Measurements from ENCODE around the gene GNL2.

GNL2 gene

DNA sequence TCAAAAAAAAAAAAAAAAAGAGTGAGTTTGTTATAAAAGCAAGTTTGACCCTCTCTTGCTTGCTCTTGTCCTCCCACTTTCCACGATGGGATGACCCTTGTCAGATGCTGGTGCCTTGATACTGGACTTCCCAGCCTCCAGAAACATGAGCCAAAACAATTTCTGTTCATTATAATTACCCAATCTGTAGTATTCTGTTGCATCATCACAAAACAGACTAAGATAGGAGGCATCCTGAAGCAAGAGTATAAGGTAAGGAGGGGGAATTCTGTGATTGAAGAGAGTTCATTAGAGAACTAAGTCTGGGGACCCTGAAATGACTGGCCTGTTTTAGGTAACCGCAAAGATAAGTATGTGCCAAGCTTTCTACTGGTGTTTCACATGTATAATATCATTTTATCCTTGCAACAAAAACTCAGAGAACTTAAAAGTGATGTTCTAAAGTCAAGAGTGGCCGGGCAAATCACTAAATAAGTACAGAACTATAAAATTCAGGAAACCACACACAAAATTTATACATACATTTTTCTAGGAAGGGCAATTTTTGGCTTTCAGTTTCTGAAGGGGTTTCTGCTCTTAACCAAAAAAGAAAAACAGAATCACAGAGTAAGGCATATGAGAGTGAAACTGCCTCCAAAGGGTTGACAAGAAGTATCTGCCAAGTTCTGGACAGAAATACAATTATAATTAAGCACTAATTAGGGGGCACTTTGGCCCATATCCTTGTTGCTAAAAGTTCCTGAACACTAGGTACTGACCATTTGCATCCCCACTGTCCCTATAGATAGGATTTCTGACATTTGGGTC lies 25.0 kb downstream of the GNL2 start:
- Mint-ChIP-seq H3K27me3 (ENCODE audit: low read depth) (no peaks in the 10 kb centered on the region), H3K4me3 (no peak overlapping the region), H3K4me1 (no peaks in the 10 kb centered on the region), H3K27ac (no peak overlapping the region), H3K36me3 (ENCODE audit: low read depth) (peaks cover 87% of the 10 kb centered on the region), H3K9me3 (no peaks in the 10 kb centered on the region)
- TF ChIP-seq CTCF (IDR thresholded peaks at IDR 0.05; ENCODE audit: unreplicated experiment in 3 of 3) = no peak

DNA sequence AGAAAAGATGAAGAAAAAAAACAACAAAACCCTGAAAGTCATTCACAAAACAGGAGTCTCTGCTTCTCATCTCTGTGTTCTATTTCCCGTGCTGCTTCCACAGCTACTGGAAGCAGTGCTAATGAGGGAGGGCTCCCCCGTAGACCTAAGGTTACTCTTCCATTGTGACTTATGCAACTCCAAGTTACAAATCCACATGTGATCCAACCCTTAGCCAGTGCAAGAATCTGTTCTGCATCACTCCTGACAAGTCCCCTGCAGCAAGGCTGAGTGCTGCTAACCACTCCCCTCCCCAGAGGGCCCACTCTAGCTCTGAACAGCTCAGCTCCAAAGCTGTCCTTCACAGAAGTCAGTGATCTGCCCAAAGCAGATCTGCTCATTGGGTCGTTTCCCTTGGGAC lies 28.7 kb downstream of the GNL2 start:
- TF ChIP-seq CTCF (IDR thresholded peaks at IDR 0.05; ENCODE audit: unreplicated experiment in 3 of 3) = no peak
- H3K9me3 Mint-ChIP-seq = no peaks in the 10 kb centered on the region
- H3K27me3 Mint-ChIP-seq (ENCODE audit: low read depth) = no peaks in the 10 kb centered on the region
- peaks cover 72% of the 10 kb centered on the region for H3K36me3 Mint-ChIP-seq (ENCODE audit: low read depth)
- no peaks in the 10 kb centered on the region for H3K4me1 Mint-ChIP-seq
- no peak overlapping the region for H3K27ac Mint-ChIP-seq
- no peak overlapping the region for H3K4me3 Mint-ChIP-seq

GRCh38 chr1:37564892-37565291 lies 30.8 kb downstream of the GNL2 start:
- Mint-ChIP-seq H3K4me1 (peaks cover 12% of the 10 kb centered on the region), H3K27ac (no peak overlapping the region), H3K9me3 (no peaks in the 10 kb centered on the region), H3K27me3 (ENCODE audit: low read depth) (no peaks in the 10 kb centered on the region), H3K36me3 (ENCODE audit: low read depth) (peaks cover 68% of the 10 kb centered on the region), H3K4me3 (no peak overlapping the region)
- TF ChIP-seq CTCF (IDR thresholded peaks at IDR 0.05; ENCODE audit: unreplicated experiment in 3 of 3) = no peak

- peaks cover 49% of the 10 kb centered on the region for H3K36me3 Mint-ChIP-seq (ENCODE audit: low read depth)
- H3K27ac Mint-ChIP-seq = no peak overlapping the region
- no peaks in the 10 kb centered on the region for H3K27me3 Mint-ChIP-seq (ENCODE audit: low read depth)
- H3K9me3 Mint-ChIP-seq = no peaks in the 10 kb centered on the region
- no peak for TF ChIP-seq CTCF (IDR thresholded peaks at IDR 0.05; ENCODE audit: unreplicated experiment in 3 of 3)
- no peak overlapping the region for H3K4me3 Mint-ChIP-seq
- peaks cover 27% of the 10 kb centered on the region for H3K4me1 Mint-ChIP-seq
These were observed 32.8 kb downstream of the GNL2 start for GRCh38 chr1:37562984-37563383.

DNA sequence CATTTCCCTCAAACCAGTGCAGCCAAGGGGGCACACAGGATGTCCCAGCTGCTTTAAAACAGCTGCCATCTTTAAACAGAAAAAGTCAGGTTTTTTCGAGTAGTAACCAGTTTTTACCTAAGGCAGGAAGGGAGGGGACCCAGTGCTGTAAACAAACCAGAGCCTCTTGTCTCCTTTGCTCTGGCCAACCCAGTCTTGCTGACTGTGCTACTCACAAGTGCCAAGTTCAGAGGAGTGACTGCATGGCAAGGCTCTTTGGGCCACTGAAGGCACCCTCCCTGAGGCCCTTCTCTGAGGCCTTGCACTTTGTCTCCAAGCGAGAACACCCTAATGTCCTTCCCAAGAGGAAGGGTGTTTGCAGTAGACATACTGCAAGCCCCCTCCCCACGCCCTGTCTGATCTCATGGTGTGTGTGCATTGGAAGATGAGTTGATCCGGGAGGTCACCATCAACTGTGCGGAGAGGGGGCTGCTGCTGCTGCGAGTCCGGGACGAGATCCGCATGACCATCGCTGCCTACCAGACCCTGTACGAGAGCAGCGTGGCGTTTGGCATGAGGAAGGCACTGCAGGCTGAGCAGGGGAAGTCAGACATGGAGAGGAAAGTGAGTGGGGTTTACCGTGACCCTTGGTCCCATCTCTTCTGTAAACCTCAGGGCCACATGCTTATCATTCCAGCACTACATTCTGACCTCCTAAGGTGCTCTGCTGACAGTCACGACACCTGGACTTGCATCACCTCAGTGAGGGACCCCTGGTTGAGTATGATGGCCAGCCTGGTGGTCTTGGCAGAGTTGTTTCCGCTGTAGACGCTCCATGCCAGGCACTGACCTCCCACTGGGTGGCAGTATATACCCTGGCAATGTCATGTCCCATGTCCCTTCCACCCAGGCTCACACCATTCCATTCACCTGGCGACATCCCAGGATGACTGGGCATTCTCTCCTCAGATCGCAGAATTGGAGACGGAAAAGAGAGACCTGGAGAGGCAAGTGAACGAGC lies 34.3 kb downstream of the GNL2 start:
- no peaks in the 10 kb centered on the region for H3K27me3 Mint-ChIP-seq (ENCODE audit: low read depth)
- peaks cover 39% of the 10 kb centered on the region for H3K4me1 Mint-ChIP-seq
- peaks cover 34% of the 10 kb centered on the region for H3K36me3 Mint-ChIP-seq (ENCODE audit: low read depth)
- H3K9me3 Mint-ChIP-seq = no peaks in the 10 kb centered on the region
- peak overlapping the region in 2 of 3 experiments; percentile 28 to 41 for H3K27ac Mint-ChIP-seq
- H3K4me3 Mint-ChIP-seq = no peak overlapping the region
- peak in 2 of 3 experiments; percentile 35 to 38 for TF ChIP-seq CTCF (IDR thresholded peaks at IDR 0.05; ENCODE audit: unreplicated experiment in 3 of 3)
